ENCODE results near the gene KCNS1. TPM values are rescaled to one million over a fixed set of nuclear protein-coding genes. Genes with fewer than 3 reads are reported as not detected.

KCNS1 gene
- total RNA-seq, 2 donors from 2014 or later: 0.33 to 0.39 TPM

GRCh38 chr20:45085289-45085688 lies 15.6 kb downstream of the KCNS1 start:
- TF ChIP-seq CTCF (IDR thresholded peaks at IDR 0.05): no peak
- Histone ChIP-seq H3K36me3 (peaks cover 9% of the 10 kb centered on the region), H3K27ac (no peak overlapping the region), H3K9me3 (no peaks in the 10 kb centered on the region), H3K4me1 (no peaks in the 10 kb centered on the region), H3K27me3 (no peaks in the 10 kb centered on the region), H3K4me3 (no peak overlapping the region)
- no peak for DNase-seq (ENCODE audit: low spot score)

GRCh38 chr20:45083127-45083526 lies 17.8 kb downstream of the KCNS1 start:
- H3K36me3 ChIP-seq: peaks cover 9% of the 10 kb centered on the region
- H3K4me1 ChIP-seq: no peaks in the 10 kb centered on the region
- DNase-seq (ENCODE audit: low spot score): no peak
- no peak overlapping the region for H3K27ac ChIP-seq
- TF ChIP-seq CTCF (IDR thresholded peaks at IDR 0.05): no peak
- H3K9me3 ChIP-seq: no peaks in the 10 kb centered on the region
- H3K27me3 ChIP-seq: no peaks in the 10 kb centered on the region
- H3K4me3 ChIP-seq: no peak overlapping the region

GRCh38 chr20:45082468-45082867 lies 18.5 kb downstream of the KCNS1 start:
- no peaks in the 10 kb centered on the region for H3K9me3 ChIP-seq
- peaks cover 9% of the 10 kb centered on the region for H3K36me3 ChIP-seq
- no peak overlapping the region for H3K4me3 ChIP-seq
- no peaks in the 10 kb centered on the region for H3K27me3 ChIP-seq
- H3K4me1 ChIP-seq: no peaks in the 10 kb centered on the region
- TF ChIP-seq CTCF (IDR thresholded peaks at IDR 0.05): no peak
- no peak overlapping the region for H3K27ac ChIP-seq
- no peak for DNase-seq (ENCODE audit: low spot score)

- no peaks in the 10 kb centered on the region for H3K9me3 ChIP-seq
- TF ChIP-seq CTCF (IDR thresholded peaks at IDR 0.05): no peak
- no peak for DNase-seq (ENCODE audit: low spot score)
- H3K36me3 ChIP-seq: peaks cover 21% of the 10 kb centered on the region
- H3K27ac ChIP-seq: no peak overlapping the region
- no peak overlapping the region for H3K4me3 ChIP-seq
- H3K27me3 ChIP-seq: no peaks in the 10 kb centered on the region
- no peaks in the 10 kb centered on the region for H3K4me1 ChIP-seq
These were observed 19.9 kb downstream of the KCNS1 start for GRCh38 chr20:45080867-45081624.

GRCh38 chr20:45077559-45077958 lies 23.4 kb downstream of the KCNS1 start:
- DNase-seq (ENCODE audit: low spot score): no peak
- no peaks in the 10 kb centered on the region for H3K9me3 ChIP-seq
- no peak for TF ChIP-seq CTCF (IDR thresholded peaks at IDR 0.05)
- no peaks in the 10 kb centered on the region for H3K27me3 ChIP-seq
- H3K4me3 ChIP-seq: no peak overlapping the region
- H3K4me1 ChIP-seq: no peaks in the 10 kb centered on the region
- no peak overlapping the region for H3K27ac ChIP-seq
- H3K36me3 ChIP-seq: peaks cover 28% of the 10 kb centered on the region

GRCh38 chr20:45073221-45073620 lies 27.7 kb downstream of the KCNS1 start:
- H3K27me3 ChIP-seq: no peaks in the 10 kb centered on the region
- no peaks in the 10 kb centered on the region for H3K4me1 ChIP-seq
- TF ChIP-seq CTCF (IDR thresholded peaks at IDR 0.05): no peak
- no peaks in the 10 kb centered on the region for H3K9me3 ChIP-seq
- no peak overlapping the region for H3K27ac ChIP-seq
- no peak overlapping the region for H3K4me3 ChIP-seq
- peaks cover 19% of the 10 kb centered on the region for H3K36me3 ChIP-seq
- no peak for DNase-seq (ENCODE audit: low spot score)
